ENCODE measurements around the gene CTU2.

The CTU2 gene

DNA sequence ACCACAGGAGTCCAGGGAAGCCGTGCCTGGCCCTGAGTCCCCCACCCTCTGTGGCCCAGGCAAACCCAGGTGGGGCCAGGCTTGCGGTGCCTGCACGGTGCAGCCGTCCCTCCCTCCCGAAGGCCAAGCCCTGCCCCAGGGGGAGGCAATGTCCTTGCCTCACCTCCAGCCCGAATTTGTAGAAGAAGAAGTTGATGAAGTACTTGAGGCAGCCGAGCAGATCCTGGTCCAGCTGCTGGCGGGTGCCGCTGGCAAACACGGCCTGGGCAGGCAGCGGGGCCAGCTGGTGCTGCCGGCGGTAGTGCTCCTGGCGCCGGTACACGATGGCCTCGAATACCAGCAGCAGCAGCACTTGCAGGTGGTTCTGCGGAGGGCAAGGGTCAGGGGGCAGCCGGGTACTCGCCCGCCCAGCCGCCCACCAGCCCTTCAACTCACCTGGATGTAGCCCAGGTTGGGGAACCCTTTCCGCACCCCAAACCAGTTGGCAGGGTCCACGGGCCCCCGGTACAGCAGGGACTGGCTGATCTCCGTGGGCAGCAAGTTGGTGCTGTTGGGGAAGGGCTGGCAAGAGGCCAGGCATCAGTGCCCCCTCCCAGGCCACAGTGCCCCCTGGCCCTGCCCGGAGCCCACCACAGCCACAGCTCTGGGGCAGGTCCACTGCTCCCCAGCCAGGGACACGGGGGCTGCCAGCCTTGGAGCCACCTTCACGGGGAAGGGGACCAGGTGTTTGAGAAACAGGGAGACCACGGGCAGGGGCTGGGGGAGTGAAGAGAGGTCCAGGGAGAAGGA, 26.1 kb downstream of the CTU2 start:
- DNase-seq: no peak

DNA sequence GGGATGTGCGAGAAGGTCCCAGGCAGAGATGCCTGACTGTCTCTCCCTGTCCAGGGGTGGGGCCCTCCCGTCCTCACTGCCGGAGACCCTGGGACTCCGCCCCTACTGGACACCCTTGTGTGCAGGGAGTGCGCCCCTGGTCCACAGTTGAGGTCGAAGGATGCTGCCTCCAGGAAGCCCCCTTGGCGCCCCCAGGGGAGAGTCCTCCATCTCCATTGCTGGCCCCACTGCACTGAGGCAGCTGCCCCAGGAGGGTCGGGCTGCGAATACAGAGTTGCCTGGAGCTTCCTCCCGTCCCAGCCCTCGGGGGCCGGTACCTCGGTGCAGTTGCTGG, 26.6 kb downstream of the CTU2 start:
- no peak for DNase-seq

DNA sequence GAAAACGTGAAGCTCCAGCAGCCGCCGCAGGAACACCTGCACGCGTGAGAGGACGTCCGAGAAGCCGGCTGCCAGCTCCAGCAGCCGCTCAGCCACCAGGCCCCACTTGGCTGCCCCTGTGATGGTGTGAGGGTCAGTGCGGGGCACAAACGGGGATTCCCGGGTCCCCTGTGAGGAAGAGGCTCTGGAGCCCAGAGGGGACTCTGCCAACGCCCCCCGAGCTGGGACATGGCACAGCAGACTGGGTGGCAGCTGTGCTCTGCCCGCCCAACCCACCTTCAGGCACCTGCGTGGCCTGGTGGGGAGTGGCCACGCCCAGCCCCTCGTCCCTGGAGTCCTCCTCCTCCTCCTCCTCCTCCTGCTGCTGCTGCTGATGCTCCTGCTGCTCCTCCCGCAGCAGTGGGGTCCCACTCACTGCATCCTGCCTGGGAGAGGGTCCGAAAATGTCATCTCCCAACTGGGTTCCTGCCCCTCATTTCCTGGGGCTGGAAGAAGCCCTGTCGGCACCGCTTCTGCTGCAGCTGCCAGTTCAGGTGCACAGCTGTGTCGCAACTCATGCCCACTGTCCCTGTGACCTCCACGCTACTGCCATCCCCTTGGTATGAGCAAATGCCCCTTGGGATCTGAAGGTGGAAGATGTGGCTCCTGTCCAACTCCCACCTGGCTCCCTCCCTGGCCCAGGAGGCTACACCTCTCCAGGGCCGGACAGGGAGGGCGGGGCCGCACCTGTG, 27.5 kb downstream of the CTU2 start:
- no peak for DNase-seq

DNA sequence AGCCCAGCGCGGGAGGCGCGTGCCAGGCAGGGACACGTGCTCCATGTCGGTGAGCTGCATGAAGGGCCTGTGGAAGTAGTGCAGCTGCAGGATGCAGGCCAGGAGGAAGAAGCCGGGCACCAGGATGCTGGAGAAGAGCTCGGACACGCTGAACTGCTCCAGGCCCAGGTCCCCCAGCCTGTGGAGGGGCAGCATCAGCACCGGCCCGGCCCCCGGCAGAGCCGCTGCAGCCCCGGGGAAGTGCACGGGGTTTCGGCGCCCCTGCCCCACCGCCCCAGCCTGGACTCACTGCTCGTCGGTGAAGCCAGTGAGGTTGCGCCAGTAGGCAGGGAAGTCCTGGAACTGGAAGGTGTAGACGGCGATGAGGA, 28.0 kb downstream of the CTU2 start:
- DNase-seq: no peak

DNA sequence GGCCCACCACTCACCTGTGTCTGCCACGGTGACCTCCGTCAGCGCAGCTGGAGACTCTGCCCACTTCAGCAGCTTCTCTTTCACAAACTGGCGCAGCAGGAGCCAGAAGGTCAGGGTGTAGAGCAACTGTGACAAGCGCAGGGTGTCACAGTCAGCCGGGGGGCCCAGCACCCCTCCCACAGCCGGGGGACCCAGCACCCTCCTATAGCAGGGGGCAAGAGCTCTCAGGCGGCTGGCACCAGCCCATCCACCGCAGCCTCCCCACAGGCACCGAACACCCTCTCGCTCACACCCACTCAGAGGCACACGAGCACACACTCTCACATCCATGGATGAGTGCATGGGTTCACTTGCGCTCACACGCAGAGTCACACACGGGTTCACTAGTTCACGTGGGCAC, 28.8 kb downstream of the CTU2 start:
- no peak for DNase-seq

DNA sequence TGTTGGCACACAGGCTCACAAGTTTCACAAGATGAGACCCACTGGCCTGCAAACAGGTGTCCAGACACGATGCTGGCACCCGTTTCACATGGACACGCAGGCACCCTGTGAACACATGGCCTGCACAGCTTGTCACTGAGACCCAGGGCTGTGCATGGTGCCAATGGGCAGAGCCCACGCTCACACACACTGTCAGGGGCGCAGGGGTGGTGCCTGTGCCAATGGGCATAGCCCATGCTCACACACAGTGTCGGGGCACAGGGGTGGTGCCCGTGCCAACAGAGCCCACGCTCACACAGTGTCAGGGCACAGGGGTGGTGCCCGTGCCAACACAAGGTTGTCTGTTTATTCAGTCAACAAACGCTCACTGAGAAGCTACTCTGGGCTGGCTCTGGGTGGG, 29.3 kb downstream of the CTU2 start:
- DNase-seq: no peak

DNA sequence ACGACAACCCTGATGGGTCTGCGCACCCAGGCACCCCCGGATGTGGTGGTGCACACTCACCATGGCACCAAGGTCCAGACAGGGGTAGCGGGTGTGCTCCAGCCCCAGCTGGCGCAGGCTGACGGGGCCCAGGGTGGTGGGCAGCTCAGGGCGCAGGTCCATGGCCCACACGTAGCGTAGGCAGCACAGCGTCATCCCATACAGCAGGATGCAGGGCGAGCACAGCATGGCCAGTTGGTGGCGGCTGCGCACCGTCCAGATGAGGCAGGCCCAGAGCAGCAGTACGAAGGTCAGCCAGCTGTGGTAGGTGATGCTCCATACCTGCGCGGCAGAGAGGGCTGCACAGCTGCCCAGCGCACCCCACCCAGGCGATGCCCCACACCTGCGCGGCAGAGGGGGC, 29.8 kb downstream of the CTU2 start:
- DNase-seq: no peak

DNA sequence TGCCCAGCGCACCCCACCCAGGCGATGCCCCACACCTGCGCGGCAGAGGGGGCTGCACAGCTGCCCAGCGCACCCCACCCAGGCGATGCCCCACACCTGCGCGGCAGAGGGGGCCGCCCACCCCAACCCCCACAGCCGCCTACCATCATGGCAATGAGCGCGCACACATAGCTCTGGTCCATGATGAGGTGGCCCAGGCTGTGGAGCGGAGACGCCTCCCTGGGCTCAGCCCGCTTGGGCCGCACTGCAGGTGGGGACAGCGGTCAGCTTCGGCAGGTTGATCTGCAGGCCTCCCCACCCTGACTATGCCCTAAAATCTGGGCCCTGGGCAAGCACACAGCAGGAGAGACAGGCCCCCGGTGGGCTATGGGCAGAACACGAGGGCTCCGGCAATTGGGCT, 30.2 kb downstream of the CTU2 start:
- no peak for DNase-seq

DNA sequence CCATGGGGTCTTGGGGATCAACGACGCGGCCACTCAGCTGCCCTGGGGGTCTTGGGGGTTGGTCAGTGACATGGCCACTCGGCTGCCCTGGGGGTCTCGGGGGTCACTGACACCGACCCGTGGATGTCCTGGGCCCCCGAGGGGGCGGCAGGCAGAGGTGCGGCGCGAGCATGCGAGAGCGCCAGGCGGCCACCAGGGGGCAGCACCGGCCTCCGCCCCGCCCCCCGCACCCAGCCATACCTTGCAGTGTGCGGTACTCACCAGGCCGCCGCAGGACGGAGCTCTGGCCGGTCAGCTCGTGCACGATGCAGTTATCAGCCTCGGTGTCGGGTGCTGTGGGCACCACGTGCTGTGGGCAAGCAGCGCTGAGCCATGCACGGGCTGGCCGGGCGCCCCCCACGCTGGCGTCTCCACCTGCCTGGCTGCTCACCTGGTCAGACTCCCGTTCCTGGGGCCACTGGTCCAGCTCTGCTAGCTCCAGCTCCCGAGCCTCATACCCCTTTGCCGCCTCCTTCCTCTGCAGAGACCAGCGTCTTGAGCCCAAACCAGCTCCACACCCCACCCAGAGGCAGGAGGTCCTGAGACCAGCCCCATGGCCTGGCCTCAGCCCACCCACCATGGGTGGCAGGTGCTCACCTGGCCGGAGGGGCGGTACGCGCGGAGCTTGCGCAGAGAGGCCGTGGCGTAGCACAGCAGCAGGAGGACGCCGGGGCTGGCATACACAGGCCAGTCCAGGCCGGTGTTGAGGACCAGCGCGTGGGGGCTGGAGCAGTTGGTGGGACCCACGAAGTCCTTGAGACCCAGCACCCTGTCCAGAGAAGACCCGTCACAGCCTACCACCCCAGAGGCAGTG, 31.2 kb downstream of the CTU2 start:
- no peak for DNase-seq

DNA sequence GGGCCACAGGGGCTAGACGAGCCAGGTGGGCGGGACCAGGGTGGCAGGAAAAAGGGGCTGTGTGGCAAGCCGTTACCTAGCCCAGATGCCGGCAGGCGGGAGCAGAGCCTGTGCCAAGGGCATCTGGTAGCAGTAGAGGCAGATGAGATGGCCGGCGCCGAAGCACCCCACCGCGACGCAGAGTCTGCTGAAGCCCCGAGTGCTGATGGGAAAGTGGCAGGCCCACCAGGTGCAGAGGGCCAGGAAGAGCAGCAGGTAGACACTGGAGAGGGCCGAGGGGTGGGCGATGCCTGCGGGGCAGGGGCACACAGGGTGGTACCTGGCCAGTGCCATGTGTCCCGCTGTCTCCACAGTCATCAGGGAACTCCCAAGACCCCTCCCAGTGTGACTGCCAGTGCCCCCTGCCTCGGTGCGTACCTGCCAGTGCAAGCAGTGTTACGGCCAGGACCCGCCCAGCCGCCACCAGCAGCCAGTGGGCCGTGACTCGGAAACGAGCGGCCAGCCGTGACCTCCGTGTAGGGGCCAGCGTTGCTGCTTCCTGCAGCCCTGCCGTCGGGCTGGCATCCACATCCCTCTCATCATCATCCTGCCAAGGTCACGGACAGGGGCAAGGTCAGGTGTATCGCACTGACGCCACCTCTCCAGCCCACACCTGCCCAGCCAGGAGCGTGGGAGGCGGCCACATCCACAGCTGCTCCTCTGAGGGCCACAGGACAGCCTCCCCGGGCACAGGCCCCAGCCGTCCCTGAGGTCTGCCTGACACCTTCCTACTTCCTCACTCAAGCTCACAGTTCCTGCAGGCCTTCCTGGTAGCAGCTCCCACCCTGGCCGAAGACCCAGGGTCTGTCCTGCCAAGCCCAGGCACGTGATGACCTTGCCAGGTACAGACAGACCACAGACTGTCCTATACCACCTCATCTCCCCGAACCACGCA, 32.1 kb downstream of the CTU2 start:
- no peak for DNase-seq

DNA sequence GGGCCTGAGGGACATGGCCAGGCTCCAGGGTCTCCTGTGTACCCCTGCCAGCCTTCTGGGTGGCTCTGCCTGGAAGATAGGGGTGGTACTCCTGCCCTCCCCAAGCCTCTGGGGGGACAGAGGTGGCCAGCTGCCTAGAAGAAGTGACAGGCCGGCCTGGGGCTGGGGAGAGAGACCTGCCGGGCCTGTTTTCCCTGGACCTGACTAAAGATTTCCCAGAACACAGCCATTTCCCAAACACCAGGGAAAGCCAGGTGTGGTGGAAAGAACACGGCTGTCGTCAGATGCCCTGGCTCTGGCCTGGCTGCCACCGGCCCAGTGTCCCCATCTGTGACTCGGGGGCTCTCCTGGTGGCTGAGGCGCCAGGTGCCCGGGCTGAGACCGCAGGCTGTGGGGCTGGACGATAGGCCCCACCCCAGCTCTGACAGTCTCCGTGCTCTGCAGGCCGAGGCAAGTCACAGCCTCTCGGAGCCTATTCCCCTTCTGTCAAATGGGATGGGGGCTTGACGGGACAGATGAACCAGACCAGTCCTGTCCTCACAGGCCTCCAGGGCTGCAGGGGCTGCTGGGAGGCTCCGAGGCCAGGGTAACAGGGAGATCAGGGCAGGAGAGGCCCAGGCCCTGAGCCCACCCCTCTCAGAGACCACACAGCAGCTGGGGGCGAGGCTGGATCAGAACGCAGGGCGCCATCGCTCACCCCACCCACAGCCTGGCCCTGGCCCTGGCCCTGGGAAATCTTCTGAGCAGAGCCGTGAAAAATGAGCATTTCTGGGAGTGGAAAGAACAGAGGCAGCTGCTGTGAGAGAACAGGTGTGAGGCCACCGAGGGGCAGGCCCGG, 33.1 kb downstream of the CTU2 start:
- DNase-seq: no peak

DNA sequence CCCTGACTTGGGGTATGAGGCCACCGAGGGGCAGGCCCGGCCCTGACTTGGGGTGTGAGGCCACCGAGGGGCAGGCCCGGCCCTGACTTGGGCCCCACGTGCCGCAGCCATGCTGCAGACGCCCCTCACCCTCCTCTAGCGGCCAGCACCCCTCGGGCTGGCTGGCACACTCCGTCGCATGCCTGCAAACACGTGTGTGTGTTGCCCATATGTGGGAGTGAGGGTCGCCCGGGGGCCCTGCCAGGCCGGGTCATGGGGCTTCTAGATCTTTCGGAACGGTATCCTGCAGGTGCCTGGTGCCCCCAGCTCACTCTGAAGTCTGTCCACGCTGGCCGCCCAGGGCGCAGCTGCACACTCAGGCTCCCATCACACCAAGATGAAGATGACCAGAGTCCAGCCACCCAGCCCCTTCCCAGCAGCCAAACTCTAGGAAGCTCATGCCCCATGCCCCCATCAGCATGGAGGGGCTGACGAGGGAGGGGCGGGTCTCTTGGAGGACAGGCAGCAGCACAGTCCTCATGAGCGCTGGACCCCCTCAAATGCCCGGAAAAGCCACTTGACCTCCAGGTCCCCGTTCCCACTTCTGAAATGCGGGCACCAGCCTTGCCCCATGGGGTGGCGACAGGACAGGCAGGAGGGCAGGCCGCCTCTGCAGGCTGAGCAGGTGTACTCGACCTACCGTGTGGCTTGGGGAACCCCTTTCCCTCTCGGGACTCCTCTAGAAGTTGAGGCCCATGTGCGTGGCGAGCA, 33.8 kb downstream of the CTU2 start:
- DNase-seq: no peak

DNA sequence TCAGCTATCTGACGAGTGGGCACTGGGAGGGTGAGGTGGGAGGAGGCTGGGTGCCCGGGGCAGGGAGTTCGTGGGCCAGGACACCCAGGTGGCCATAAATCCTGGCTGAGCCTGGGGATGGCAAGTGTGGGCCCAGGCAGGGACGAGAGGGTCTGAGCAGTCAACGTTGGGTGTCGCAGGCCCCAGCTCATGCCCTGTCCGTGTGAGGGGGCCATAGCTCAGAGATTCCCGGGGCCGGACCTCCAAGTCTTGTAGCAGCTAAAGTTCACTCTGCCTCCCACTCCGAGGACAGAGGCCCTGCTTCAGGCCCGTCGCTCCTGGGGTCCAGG, 34.4 kb downstream of the CTU2 start:
- DNase-seq: no peak

DNA sequence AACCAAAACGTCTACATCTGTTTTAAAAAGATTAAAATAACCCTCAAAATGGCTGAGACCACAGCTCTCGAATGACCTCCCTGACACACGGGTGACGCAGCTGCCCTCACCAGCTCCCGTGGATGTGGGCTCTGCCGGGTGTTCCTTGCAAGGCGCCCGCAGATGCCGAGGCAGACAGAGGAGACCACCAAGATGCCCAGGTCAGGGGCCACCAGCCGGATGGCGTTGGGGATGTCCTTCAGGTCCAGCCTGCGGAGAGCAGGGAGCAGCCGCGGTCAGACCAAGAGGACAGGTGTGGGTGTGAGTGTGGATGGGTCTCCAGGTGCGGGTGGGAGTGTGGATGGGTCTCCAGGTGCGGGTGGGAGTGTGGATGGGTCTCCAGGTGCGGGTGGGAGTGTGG, 35.1 kb downstream of the CTU2 start:
- DNase-seq: no peak

DNA sequence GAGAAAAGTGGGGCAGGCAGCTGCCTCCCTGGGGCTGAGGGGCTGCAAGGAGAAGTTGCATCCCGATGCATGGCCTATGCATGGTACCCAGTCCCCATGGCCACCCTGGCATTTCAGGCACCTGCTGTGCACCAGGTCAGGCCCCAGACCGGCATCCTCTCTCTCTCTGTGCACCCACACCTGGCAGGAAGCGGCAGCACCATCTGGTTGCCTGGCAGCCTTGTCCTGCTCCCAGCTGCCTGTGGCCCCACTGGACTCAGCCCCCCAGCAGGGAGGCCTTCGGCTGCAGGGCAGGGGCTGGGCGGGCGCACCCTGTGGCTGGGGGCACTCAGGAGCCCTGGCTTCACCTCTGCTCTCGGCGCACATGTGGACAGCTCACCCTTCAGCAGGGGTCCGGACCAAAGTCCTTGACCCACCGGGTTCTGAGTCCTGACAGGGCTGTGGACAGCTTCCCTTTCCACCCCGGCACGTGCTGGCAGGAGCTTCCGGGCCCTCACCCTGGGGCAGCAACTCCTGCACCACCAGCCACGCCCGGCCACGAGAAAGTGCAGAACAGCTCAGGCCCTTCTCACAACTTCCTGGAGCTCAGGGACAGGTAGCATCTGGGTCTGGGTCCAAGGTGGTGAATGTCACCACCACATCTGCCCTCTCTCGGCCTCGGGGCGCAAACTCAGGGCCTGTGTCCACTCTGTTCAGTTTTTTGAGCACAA, 36.7 kb downstream of the CTU2 start:
- DNase-seq: no peak

DNA sequence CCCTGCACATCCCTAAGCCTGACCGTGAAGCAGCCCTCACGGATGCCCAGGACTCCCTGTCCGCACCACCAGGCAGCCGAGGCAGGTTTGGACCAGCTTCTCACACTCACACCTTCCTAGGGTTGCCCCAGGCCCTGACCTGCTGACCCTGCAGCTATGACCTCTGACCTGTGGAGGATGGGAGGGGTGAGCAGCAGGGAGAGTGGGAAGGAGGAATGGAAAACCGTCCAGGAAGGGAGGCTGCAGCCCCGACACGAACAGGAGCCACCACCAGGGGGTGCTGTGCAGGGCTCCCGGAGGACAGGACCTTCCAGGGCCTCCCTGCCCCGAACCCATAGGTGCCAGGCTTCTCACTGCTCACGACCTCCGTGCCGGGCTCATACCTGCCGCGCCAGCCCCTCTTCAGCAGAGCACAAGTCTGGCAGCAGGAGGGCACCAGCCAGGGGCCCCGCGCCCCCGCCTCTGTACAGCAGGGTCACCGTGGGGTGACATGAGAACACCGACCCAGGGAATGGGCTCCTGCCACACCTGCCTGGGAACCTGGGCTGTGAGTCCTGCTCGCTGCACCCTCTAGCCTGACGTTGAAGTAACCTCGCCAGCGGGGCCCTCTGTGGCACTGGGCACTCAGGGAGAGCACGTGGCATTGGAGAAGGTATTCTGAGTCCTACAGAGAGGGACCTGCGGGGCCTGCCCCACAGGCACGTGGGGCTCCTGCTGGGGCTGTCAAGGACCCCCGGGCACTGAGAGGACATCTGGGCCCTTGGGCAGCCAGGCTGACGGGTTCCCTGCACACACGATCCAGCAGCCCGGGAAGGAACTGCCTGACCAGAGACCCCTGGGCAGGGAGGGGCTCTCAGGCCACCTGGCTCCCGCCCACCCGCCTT, 37.6 kb downstream of the CTU2 start:
- DNase-seq: peak; percentile 46

DNA sequence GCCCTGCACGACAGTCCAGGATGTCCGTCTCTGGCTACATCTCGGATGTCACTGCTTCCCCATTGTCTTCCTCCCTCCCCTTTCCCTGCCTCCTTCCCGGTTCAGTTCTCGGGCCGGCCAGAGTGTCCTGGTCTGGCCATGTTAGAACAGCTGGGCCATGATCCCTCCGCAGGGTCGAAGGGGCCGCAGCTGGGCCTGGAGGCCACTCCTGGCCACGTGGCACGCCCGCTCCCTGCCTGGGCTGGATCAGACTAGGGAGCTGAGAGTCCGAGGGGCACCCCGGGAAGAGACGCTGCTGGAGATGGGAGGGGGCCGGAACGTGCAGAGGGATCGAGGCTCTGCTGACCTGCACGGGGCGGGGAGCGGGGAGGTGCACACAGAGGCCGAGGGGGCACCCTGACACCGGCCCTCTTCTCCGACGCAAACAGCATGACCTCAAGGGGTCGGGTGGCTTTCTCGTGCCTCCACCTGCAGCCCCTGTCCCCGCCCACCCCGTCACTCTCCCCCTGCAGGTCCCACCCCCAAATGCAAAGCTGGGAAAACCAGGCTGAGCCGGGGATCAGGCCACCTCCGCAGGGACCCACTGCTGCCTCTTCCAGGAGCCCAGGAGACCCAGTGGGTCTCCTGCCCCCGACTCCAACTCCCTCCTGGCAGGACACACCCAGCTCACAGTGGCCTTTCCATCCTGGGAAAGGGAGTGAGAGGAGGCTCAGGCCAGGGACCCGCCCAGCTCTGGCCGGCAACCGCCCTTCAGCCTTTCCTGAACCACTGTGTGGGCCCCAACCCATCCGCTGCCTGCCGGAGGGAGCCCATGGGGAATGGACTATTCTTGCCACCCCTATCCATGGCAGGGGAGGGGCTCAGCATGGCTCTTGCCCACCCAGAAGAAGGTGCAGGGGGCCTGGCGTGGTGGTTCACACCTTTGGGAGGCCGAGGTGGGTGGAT, 38.5 kb downstream of the CTU2 start:
- no peak for DNase-seq

DNA sequence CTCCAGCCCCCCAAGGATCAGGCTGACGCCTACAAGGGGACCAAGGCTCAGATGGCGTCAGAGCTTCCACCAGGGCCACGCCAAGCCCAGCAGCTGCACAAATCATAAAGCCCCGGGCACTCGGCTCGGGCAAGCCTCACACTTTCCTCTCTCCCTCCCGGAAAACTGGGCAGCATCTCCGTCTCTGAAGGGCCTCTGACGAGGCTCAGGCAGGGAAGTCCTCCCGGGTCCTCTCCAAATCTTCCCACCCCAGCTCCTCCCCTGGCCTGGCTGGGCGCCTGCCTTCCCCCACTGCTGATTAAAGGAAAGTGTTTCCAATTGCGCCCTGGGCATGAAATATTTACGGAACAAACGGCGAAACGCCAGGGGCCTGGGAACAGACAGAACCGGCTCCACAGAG, 40.2 kb downstream of the CTU2 start:
- DNase-seq: no peak
